ENCODE measurements around the gene PDX1.

The PDX1 gene

GRCh38 chr13:27970382-27971235 is 50.8 kb downstream of the PDX1 start:
- no peak for DNase-seq (ENCODE audit: low read depth)

- no peak for DNase-seq (ENCODE audit: low read depth)
Observed at GRCh38 chr13:27971236-27971645, 51.4 kb downstream of the PDX1 start.

GRCh38 chr13:27971776-27972477 is 52.1 kb downstream of the PDX1 start:
- DNase-seq (ENCODE audit: low read depth) = no peak

GRCh38 chr13:27972478-27972820 is 52.6 kb downstream of the PDX1 start:
- DNase-seq (ENCODE audit: low read depth) = no peak

GRCh38 chr13:27973291-27973690 is 53.5 kb downstream of the PDX1 start:
- DNase-seq (ENCODE audit: low read depth) = no peak

GRCh38 chr13:27973961-27974662 is 54.3 kb downstream of the PDX1 start:
- no peak for DNase-seq (ENCODE audit: low read depth)

Measured in CMK (cell line).